Stimulated activated CD4-positive, alpha-beta T cell treated with anti-CD3 and anti-CD28 coated beads, Interleukin-1b, Interleukin-23, amount 100 ng/mL, for 24 hours (primary cell): ENCODE measurements around the gene MAGEB2.
"Not testable (repeated sequence)": the region's sequence is repeated elsewhere in the genome, so short reads cannot be mapped to it uniquely, and the experiment has no call there.

Experiments used
- DNase-seq, 4 experiments: peaks; one replicate each; pipeline ENCODE4 v3.0.0-alpha.2; 2020; ENCODE audit warnings: low read depth in 4 of 4, low spot score in 1 of 4

MAGEB2 gene, protein sequence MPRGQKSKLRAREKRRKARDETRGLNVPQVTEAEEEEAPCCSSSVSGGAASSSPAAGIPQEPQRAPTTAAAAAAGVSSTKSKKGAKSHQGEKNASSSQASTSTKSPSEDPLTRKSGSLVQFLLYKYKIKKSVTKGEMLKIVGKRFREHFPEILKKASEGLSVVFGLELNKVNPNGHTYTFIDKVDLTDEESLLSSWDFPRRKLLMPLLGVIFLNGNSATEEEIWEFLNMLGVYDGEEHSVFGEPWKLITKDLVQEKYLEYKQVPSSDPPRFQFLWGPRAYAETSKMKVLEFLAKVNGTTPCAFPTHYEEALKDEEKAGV

GRCh38 chrX:30215357-30215843, at the start of gene MAGEB2:
TSS of gene MAGEB2 (plus strand) at chrX:30215563. CDS start at chrX:30218581, 3,018 bp downstream.
- no peak for DNase-seq

- DNase-seq = no peak
Observed at GRCh38 chrX:30170900-30171299, 44.5 kb upstream of the MAGEB2 start.

DNA sequence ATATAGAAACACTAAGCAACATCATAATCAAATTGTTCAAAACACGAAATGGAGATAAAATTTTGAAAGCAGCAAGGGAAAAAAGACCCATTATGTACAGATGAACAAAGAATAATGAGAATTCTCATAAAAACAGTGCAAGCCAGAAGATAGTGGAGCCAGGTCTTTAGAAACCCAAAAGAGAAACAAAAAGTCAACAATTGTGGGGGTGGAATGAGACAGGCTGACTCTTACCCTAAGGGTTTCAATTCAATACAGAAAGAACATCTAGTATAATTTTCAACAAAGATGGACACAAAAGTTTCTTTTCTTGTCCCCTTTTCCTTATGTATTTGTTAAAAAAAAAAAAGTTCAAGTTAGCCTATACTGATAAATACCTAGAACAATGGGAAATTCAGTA, 34.0 kb upstream of the MAGEB2 start:
- DNase-seq = no peak

DNA sequence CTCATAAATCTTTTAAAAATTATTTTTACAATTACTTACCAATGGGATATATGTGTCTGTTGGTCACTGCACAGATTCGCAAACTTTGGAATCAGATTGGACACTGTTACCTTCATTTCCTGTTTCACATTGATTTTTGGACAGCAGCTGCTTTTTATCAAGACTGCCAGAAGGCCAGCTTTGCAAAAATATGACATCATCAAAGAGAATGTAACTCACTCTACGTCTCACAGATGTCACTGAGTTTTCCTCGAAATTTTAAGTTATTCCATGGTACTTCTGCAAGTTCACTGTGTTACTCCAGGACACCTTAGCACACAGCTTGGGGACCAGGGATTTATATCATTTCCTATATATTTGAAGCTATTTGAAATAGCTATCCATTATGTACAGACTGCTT, 31.8 kb upstream of the MAGEB2 start:
- no peak for DNase-seq

DNA sequence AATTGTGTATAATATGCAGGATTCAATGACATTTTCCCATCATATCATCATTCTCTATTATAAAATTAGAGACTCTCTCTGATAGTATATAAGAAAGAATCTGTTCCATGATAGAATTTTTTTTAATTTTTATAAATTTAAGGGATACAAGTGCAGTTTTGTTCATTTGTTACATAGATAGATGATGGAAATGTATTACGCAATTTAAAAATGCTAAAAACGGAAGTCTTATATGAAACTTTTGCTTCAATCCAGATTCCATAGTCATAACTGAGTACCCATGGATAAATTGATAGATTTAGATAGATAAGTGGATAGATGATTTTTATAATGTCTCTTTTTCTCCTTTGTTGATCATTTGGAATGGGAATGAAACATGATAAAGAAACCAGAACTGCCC, 24.9 kb upstream of the MAGEB2 start:
- DNase-seq = no peak

DNA sequence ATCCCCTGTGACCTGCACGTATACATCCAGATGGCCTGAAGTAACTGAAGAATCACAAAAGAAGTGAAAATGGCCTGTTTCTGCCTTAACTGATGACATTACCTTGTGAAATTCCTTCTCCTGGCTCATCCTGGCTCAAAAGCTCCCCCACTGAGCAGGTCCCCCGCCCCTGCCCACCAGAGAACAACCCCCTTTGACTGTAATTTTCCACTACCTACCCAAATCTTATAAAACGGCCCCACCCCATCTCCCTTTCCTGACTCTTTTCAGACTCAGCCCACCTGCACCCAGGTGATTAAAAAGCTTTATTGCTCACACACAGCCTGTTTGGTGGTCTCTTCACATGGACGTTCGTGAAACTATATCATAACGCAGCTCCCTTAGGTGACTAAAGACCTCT, 21.5 kb upstream of the MAGEB2 start:
- not testable (repeated sequence) for DNase-seq

DNA sequence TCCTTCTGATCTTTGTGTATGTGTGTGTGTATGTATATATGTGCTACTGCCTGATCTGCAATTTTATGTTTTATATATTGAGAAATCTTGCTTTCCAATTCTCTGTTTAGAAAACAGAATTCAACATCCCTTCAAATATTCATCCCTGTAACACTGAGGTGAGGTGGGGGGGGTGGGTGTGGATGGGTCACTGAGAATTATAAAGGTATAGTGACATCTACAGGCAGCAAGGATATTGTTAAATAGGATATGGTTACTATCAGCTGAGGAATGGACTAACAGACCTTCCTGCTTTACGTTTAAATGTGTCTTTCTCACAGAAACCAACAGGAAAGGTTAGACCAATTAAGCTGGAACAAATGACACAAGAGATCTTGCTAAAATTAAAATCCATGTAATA, 19.0 kb upstream of the MAGEB2 start:
- DNase-seq = no peak

- DNase-seq = no peak
Observed at GRCh38 chrX:30212172-30212571, 3.2 kb upstream of the MAGEB2 start.

DNA sequence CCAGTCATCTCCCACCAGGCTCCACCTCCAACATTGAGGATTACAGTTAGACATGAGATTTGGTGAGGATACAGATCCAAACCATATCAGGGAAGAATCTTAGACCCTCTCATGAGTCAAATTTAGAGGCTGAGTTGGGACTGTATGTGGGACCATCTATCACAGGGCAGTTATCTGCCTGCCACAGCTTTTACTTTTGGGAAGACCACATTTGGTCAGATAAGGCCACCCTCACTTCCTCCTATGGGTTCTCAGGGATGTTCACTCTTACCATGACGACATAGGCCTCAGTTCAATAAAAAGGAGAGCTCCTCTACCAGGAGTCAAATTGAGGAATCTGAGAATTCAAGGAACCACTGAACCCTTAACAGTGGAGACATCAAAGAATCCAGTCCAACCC, 2.1 kb downstream of the MAGEB2 start:
- no peak for DNase-seq

GRCh38 chrX:30219372-30219771, 4.0 kb downstream of the MAGEB2 start:
- no peak for DNase-seq

GRCh38 chrX:30220661-30221060, 5.3 kb downstream of the MAGEB2 start:
- no peak for DNase-seq

DNA sequence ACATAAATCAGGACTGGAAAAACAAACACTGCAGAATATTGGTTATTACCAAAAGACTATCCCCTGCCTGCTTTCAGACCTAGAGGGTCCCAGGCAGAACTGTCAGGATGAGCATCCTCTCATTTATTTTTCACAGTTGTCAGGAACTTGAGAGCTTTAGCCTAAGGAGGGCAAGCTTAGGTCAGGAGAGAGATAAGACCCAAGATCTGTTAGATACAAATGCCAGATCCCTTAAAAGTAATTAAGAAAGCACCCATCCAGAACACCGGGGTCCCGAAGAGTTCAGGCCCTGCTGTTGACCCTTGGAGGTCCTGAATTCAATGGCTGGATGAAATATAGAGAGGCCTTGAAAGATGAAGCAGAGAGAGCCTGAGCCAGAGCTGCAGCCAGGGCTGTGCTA, 9.2 kb downstream of the MAGEB2 start:
- no peak for DNase-seq

- no peak for DNase-seq
Observed at GRCh38 chrX:30228526-30228925, 13.2 kb downstream of the MAGEB2 start.

GRCh38 chrX:30230395-30230794, 15.0 kb downstream of the MAGEB2 start, which contains the start of gene MAGEB3:
TSS of gene MAGEB3 (plus strand) at chrX:30230657. CDS start at chrX:30235925, 5,268 bp downstream.
- no peak for DNase-seq

DNA sequence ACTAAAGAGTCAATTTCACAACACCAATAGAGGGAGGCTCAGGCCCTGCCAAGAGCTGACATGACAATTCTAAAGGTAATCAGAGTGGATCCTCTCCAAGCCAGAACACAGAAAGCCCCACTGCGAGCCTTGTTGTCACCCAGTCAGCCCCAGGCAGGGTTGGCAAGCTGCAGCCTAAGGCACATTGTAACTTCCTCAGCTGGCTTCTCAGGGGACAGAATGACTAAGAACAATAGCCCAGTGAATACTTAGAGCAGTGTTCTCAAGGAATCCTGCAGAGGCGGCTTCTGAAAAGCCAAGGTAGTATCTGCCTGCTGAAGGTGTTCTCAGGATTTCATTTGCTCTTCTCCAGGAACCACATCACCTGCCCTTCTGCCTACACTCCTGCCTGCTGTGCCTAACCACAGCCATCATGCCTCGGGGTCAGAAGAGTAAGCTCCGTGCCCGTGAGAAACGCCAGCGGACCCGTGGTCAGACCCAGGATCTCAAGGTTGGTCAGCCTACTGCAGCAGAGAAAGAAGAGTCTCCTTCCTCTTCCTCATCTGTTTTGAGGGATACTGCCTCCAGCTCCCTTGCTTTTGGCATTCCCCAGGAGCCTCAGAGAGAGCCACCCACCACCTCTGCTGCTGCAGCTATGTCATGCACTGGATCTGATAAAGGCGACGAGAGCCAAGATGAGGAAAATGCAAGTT, 26.5 kb downstream of the MAGEB2 start, which contains the start of gene MAGEB4:
MAGEB4 (plus strand) TSS at position 277 of the 692 bp plus-strand sequence; CDS start at position 413, 136 bp downstream.
- DNase-seq = no peak

GRCh38 chrX:30246769-30247489, 31.6 kb downstream of the MAGEB2 start, which contains the start of gene MAGEB1:
TSS of gene MAGEB1 (plus strand) at chrX:30247146. CDS start at chrX:30250494, 3,348 bp downstream.
- no peak for DNase-seq

DNA sequence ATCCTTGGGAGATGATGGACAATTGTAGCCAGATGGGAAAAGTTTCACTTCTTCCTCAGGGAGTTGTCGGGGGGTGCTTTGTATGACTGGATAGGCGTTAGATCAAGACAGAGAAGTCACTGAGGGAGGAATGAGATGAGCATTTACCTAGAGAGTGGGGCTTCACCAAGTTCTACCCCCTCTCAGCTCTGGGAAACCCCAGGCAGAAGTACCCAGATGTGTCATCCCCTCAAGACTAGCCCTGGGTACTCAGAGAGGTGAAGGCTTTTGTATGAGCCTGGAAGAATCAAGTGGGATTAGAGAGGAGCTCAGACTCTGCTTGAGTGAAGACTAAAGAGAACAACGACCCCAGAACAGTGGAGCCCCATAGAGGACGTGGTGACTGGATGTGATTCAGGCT, 33.5 kb downstream of the MAGEB2 start:
- no peak for DNase-seq

DNA sequence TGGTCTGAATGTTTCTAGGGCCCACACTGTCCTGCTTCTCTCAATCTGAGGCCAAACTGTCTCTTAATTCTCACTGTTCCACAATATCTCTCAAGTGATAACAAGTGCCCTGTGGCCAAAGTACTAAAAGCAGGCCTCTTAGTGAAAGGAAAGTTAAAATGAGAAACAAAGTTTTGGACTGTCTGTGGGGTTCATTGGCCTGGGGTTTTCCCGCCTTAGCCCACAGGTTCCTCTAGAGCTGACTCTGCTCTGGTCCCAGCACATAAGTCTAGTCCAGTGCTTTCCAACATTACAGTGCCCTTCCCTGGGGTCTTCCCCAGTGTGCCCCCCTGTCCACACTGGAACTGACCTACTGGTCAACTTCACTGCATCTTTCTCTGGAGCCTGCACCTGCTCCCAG, 37.9 kb downstream of the MAGEB2 start:
- no peak for DNase-seq

DNA sequence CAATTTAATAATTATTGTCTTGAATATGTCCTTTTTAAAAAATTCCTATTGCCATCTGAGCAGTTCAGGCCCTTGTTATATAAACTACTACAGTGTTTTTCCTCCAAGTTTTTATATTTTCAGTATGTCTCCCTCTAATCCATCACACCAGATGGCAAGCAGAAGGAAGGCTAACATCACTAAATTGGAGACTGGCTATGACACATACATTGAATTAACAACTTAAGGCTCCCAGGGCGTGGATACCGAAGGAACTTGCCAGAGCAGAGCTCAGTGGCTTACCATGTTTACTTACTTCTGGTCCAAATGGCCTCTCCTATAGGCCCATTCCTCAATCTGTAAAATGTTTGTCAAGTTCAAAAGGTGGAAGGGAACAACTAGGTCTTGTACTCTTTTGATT, 44.6 kb downstream of the MAGEB2 start:
- DNase-seq = no peak

DNA sequence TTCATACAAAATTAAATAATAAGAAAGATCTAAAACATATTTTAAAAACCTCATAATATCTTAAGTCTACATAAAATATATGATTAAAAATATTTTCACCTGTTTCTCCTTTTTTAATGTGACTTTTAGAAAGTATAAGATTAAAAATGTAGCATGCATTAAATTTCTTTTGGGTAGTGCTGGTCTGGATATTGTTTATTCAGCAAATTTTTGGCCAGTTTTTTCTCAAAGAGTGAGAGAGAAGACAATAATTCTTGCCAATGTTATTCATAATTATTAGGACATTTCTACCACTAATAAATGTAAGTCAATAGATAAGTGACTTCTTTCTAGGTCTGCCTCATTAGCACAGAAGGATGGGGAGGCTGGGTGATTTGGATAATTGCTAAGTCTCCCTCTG, 45.6 kb downstream of the MAGEB2 start:
- DNase-seq = no peak

DNA sequence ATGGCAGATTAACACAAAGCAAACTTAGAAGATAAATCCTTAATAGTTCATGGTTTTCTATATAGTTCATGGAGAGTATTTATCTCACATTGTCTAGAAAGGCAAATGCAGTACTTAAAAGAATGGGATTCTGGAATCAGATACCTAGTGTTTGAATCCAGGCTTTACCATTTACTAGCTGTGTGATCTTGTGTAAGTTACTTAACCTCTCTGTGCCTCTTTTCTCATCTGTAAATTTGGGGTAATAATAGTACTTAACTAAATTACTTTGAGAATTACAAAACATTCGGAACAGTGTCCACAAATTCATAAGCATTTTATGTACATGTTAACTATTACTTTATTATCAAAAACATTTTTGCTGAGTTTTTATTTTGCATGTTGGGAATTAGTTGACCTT, 47.4 kb downstream of the MAGEB2 start:
- DNase-seq = no peak
